OCI-LY1 (cell line): ENCODE results near the gene NTNG1.

Source experiments
- H2AFZ ChIP-seq: fragments of 200-600 bp; sonication (generic), shearing (Covaris generic); 2 replicates; pipeline ENCODE4 v1.6.0; 2014; ENCODE audit warnings: antibody characterized with exemption, mild to moderate bottlenecking, low read length
- H3F3A ChIP-seq: fragments of 200-600 bp; sonication (generic), shearing (Covaris generic); 2 replicates; pipeline ENCODE4 v1.6.0; 2014; ENCODE audit warnings: mild to moderate bottlenecking, antibody characterized with exemption, low read length, moderate library complexity; ENCODE audit not compliant: insufficient read depth
- H3K27ac ChIP-seq: fragments of 200-600 bp; sonication (generic); 2 replicates; pipeline ENCODE4 v1.5.1; 2014; ENCODE audit warnings: low read length, mixed run types, mild to moderate bottlenecking, low read depth; ENCODE audit not compliant: poor library complexity, severe bottlenecking
- H3K27me3 ChIP-seq: fragments of 200-600 bp; sonication (generic); 2 replicates; pipeline ENCODE4 v1.6.0; 2014; ENCODE audit warnings: antibody characterized with exemption, mild to moderate bottlenecking, low read length, moderate library complexity; ENCODE audit not compliant: insufficient read depth
- H3K36me3 ChIP-seq: fragments of 200-600 bp; sonication (generic); 2 replicates; pipeline ENCODE4 v1.6.1; 2014; ENCODE audit warnings: mild to moderate bottlenecking, antibody characterized with exemption, low read length, moderate library complexity, mixed read lengths; ENCODE audit not compliant: insufficient read depth
- H3K4me1 ChIP-seq: fragments of 200-600 bp; sonication (generic); 2 replicates; pipeline ENCODE4 v1.5.1; 2014; ENCODE audit warnings: mild to moderate bottlenecking, low read length, moderate library complexity; ENCODE audit not compliant: insufficient read depth, severe bottlenecking
- H3K4me2 ChIP-seq: fragments of 200-600 bp; sonication (generic), shearing (Covaris generic); 2 replicates; pipeline ENCODE4 v1.6.1; 2014; ENCODE audit warnings: low read length
- H3K4me3 ChIP-seq: fragments of 200-600 bp; sonication (generic); 2 replicates; pipeline ENCODE4 v1.5.1; 2014; ENCODE audit warnings: low read length, low read depth, mild to moderate bottlenecking, mixed read lengths; ENCODE audit not compliant: poor library complexity, severe bottlenecking
- H3K79me2 ChIP-seq: fragments of 200-600 bp; shearing (Covaris generic); 2 replicates; pipeline ENCODE4 v1.6.1; 2016; ENCODE audit warnings: mixed run types, low read length, mixed read lengths; ENCODE audit not compliant: insufficient read depth
- H3K9ac ChIP-seq: fragments of 200-600 bp; sonication (generic), shearing (Covaris generic); 2 replicates; pipeline ENCODE4 v1.6.1; 2014; ENCODE audit warnings: mild to moderate bottlenecking, low read length, mixed read lengths
- H3K9me2 ChIP-seq: fragments of 200-600 bp; sonication (generic), shearing (Covaris generic); 2 replicates; pipeline ENCODE4 v1.6.1; 2014; ENCODE audit warnings: low read depth, mild to moderate bottlenecking, low read length, mixed read lengths
- H3K9me3 ChIP-seq: fragments of 200-600 bp; shearing (Covaris generic); 2 replicates; pipeline ENCODE4 v1.6.1; 2014; ENCODE audit warnings: low read length, mixed read lengths
- H4K20me1 ChIP-seq: fragments of 200-600 bp; sonication (generic), shearing (Covaris generic); 2 replicates; pipeline ENCODE4 v1.6.0; 2016; ENCODE audit warnings: mild to moderate bottlenecking, low read length; ENCODE audit not compliant: insufficient read depth
- EZH2 ChIP-seq: fragments of 200-600 bp; sonication (generic), shearing (Covaris generic); IDR thresholded peaks from 2 replicates; pipeline ENCODE4 v1.8.0; 2017; ENCODE audit warnings: borderline replicate concordance, mixed run types, mild to moderate bottlenecking, antibody characterized with exemption, low read length, moderate library complexity, mixed read lengths
- TF ChIP-seq, protein P1 (sequence below): fragments of 200-600 bp; sonication (generic), shearing (Covaris generic); IDR thresholded peaks from 2 replicates; pipeline ENCODE4 v1.5.1; 2017; ENCODE audit warnings: mild to moderate bottlenecking, antibody characterized with exemption, low read length, moderate library complexity, mixed read lengths

Gene NTNG1

DNA sequence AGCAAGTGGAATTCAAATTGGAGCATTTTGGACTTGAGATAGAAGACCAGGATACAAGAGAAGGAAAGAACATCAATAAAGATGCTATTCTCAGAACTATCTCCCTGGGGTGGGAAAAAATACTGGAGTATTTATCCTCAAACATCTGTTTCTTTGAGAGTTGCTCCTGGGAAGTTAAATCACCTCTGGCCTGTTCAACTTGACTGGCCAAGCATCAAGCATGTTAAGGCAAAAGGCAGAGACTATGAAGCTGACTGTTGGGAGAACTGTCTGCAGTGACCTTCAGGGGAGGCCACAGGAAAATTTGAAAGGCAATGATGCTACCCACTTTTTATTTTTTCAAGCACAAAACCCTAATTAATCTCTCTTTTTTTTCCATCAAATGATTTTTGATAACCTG, 239.0 kb downstream of the NTNG1 start:
- Histone ChIP-seq H3K36me3 (no peaks in the 10 kb centered on the region), H3K4me2 (no peak overlapping the region), H3K27me3 (no peaks in the 10 kb centered on the region), H3K27ac (no peak overlapping the region), H3K9me3 (no peaks in the 10 kb centered on the region), H2AFZ (no peak overlapping the region), H3K4me1 (no peaks in the 10 kb centered on the region), H3K4me3 (no peak overlapping the region), H3K79me2 (no peaks in the 10 kb centered on the region), H3F3A (no peaks in the 10 kb centered on the region), H3K9ac (no peak overlapping the region), H3K9me2 (no peaks in the 10 kb centered on the region), H4K20me1 (no peaks in the 10 kb centered on the region)
- TF ChIP-seq, protein P1, sequence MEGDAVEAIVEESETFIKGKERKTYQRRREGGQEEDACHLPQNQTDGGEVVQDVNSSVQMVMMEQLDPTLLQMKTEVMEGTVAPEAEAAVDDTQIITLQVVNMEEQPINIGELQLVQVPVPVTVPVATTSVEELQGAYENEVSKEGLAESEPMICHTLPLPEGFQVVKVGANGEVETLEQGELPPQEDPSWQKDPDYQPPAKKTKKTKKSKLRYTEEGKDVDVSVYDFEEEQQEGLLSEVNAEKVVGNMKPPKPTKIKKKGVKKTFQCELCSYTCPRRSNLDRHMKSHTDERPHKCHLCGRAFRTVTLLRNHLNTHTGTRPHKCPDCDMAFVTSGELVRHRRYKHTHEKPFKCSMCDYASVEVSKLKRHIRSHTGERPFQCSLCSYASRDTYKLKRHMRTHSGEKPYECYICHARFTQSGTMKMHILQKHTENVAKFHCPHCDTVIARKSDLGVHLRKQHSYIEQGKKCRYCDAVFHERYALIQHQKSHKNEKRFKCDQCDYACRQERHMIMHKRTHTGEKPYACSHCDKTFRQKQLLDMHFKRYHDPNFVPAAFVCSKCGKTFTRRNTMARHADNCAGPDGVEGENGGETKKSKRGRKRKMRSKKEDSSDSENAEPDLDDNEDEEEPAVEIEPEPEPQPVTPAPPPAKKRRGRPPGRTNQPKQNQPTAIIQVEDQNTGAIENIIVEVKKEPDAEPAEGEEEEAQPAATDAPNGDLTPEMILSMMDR = no peak
- TF ChIP-seq EZH2 = no peak

DNA sequence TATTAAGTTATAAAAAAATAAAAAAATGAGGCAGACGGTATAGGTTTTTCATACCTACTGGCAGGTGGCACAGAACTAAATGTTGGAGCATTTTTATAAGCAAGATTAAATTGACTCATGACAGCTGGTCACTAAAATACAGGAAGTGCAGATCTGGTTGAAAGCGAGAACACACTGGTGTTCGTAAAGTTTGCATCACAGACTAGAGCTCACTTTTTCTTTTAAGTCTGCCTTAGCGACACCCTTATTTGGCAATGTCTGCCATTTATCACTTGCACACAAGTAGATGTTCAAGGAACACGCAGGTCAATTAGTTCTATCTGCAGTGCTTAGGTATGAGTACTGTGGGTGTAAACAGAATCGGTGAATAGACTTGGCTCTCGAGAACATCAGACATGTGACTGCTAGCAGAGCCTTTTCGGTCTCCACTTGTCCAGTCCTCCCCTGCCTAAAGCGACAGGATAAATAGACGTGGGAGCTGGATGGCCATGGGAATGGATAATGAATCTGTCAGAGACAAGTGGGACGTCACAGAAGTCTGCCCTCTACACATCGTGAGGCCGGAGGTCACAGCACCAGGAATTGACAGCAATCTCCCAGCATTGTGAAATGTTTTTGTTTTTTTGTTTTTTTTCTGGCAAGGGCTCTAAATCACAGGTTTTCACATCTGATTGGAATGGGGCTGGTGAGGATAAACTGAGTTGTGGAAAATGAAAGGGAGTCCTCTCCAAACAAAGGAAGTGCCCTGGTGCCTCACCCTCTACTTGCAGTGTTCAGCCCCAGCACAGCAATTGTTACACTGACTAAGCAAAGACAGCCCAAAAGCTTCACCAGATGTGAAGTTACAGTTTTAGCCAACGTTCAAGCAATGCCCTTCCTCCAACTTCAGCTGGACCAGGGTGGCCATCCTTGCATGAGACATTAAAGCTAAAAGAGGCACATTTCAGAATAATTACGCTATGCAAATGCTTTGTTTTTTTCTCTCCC, 248.9 kb downstream of the NTNG1 start:
- TF ChIP-seq, protein P1 = no peak
- TF ChIP-seq EZH2 = no peak
- H3K4me2 ChIP-seq = no peak overlapping the region

DNA sequence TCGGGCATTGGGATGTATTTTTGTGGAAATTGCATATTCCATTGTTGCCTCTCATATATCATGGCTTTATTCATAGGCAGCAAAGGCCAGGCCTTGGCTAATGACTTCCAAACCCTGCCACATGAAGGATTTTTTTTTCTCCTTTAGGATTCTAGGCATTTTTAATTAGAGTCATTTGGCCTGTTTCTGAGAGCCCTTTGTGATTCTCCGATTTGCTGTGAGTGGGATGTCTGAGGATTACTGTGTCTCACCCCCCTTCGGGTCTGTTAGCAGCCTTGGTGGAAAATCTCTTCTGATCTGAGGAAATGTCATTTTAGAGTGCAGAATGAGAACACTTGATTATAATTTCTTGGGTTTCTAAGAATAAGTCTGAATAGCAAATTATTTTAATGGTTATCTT, 253.5 kb downstream of the NTNG1 start:
- no peaks in the 10 kb centered on the region for H3K36me3 ChIP-seq
- H3K27me3 ChIP-seq = no peaks in the 10 kb centered on the region

More for the DNA sequence above, 248.9 kb downstream of the NTNG1 start:
- no peaks in the 10 kb centered on the region for H3K27me3 ChIP-seq
- H3K4me1 ChIP-seq = no peaks in the 10 kb centered on the region
- H3F3A ChIP-seq = no peaks in the 10 kb centered on the region
- no peak overlapping the region for H3K27ac ChIP-seq
- H4K20me1 ChIP-seq = no peaks in the 10 kb centered on the region
- H3K9ac ChIP-seq = no peak overlapping the region
- no peaks in the 10 kb centered on the region for H3K36me3 ChIP-seq
- no peaks in the 10 kb centered on the region for H3K9me2 ChIP-seq
- no peaks in the 10 kb centered on the region for H3K9me3 ChIP-seq
- H3K4me3 ChIP-seq = no peak overlapping the region
- no peaks in the 10 kb centered on the region for H3K79me2 ChIP-seq
- no peak overlapping the region for H2AFZ ChIP-seq

More for the DNA sequence above, 253.5 kb downstream of the NTNG1 start:
- Histone ChIP-seq H3F3A (no peaks in the 10 kb centered on the region), H3K27ac (no peak overlapping the region), H3K4me3 (no peak overlapping the region), H4K20me1 (no peaks in the 10 kb centered on the region), H3K9me3 (no peaks in the 10 kb centered on the region), H3K4me1 (no peaks in the 10 kb centered on the region), H3K79me2 (no peaks in the 10 kb centered on the region), H2AFZ (no peak overlapping the region), H3K9ac (no peak overlapping the region), H3K9me2 (no peaks in the 10 kb centered on the region), H3K4me2 (no peak overlapping the region)
- TF ChIP-seq, protein P1 = no peak
- no peak for TF ChIP-seq EZH2
